HepG2 (cell line): ENCODE results near the gene NCOA5. TPM values are rescaled to one million over a fixed set of nuclear protein-coding genes. Genes with fewer than 3 reads are reported as not detected.

Source experiments
- AKNA ChIP-seq: sonication (generic); formaldehyde crosslinking; IDR thresholded peaks from 2 replicates; pipeline ENCODE4 v1.4.0; 2020; ENCODE audit warnings: missing genetic modification reagents, borderline replicate concordance
- ATF1 ChIP-seq: IDR thresholded peaks from 2 replicates; pipeline ENCODE4 v1.6.1; 2016; ENCODE audit warnings: mild to moderate bottlenecking, control low read depth
- BORCS8-MEF2B ChIP-seq: sonication (generic); formaldehyde crosslinking; IDR thresholded peaks from 2 replicates; pipeline ENCODE4 v1.8.0; 2022; ENCODE audit warnings: mild to moderate bottlenecking, missing genetic modification reagents
- CAMTA2 ChIP-seq: sonication (generic); formaldehyde crosslinking; IDR thresholded peaks from 2 replicates; pipeline ENCODE4 v1.4.0; 2020; ENCODE audit warnings: mild to moderate bottlenecking, missing genetic modification reagents, borderline replicate concordance
- CC2D1A ChIP-seq: sonication (generic); formaldehyde crosslinking; IDR thresholded peaks from 2 replicates; pipeline ENCODE4 v1.8.1; 2023; ENCODE audit warnings: mild to moderate bottlenecking, missing genetic modification reagents
- DNMT3B ChIP-seq: conservative IDR thresholded peaks from 2 replicates; pipeline ENCODE4 v1.6.1; 2016; ENCODE audit warnings: missing biosample characterization, control low read depth
- EED ChIP-seq: sonication (generic); formaldehyde crosslinking; IDR thresholded peaks from 2 replicates; pipeline ENCODE4 v1.5.0; 2020; ENCODE audit warnings: mild to moderate bottlenecking, missing genetic modification reagents
- ETV6 ChIP-seq: sonication (generic); formaldehyde crosslinking; conservative IDR thresholded peaks from 2 replicates; pipeline ENCODE4 v1.4.0; 2020; ENCODE audit warnings: missing genetic modification reagents
- FOXP1 ChIP-seq, 2 experiments: fragments of 450-650 bp in 1 of 2; IDR thresholded peaks; 2 replicates each; pipeline ENCODE4 v1.6.1; 2017 to 2018; ENCODE audit warnings: antibody characterized with exemption in 1 of 2
- GPN1 ChIP-seq: sonication (generic); formaldehyde crosslinking; IDR thresholded peaks from 2 replicates; pipeline ENCODE4 v1.5.1; 2020; ENCODE audit warnings: missing genetic modification reagents, borderline replicate concordance
- HNRNPH1 ChIP-seq: fragments of 200-400 bp; formaldehyde crosslinking; optimal IDR thresholded peaks from 2 replicates; pipeline ENCODE3; 2017; ENCODE audit warnings: mild to moderate bottlenecking, low read depth, low read length
- MAX ChIP-seq: IDR thresholded peaks from 2 replicates; pipeline ENCODE4 v1.6.1; 2012; ENCODE audit warnings: inconsistent platforms
- NFE2L1 ChIP-seq: sonication (generic); formaldehyde crosslinking; IDR thresholded peaks from 2 replicates; pipeline ENCODE4 v1.4.0; 2020; ENCODE audit warnings: missing genetic modification reagents, mild to moderate bottlenecking, borderline replicate concordance
- NFE2L2 ChIP-seq: fragments of 150-350 bp; IDR thresholded peaks from 2 replicates; pipeline ENCODE4 v1.6.1; 2014; ENCODE audit warnings: low read length
- NFIB ChIP-seq: sonication (generic); formaldehyde crosslinking; IDR thresholded peaks from 2 replicates; pipeline ENCODE4 v1.9.0; 2021; ENCODE audit warnings: missing genetic modification reagents, mild to moderate bottlenecking, borderline replicate concordance
- PHF21A ChIP-seq: sonication (generic); formaldehyde crosslinking; IDR thresholded peaks from 2 replicates; pipeline ENCODE4 v1.5.0; 2020; ENCODE audit warnings: mild to moderate bottlenecking, missing genetic modification reagents
- POLR2AphosphoS2 ChIP-seq: IDR thresholded peaks from 2 replicates; pipeline ENCODE4 v1.6.1; 2011; ENCODE audit warnings: low read depth, low read length, improper control_type of control experiment
- SIX1 ChIP-seq: sonication (generic); formaldehyde crosslinking; IDR thresholded peaks from 2 replicates; pipeline ENCODE4 v1.4.0; 2020; ENCODE audit warnings: missing genetic modification reagents, borderline replicate concordance
- SIX4 ChIP-seq: sonication (generic); formaldehyde crosslinking; IDR thresholded peaks from 2 replicates; pipeline ENCODE4 v1.4.0; 2020; ENCODE audit warnings: missing genetic modification reagents
- SP2 ChIP-seq: sonication (generic); formaldehyde crosslinking; IDR thresholded peaks from 2 replicates; pipeline ENCODE4 v1.5.1; 2020; ENCODE audit warnings: mild to moderate bottlenecking, missing genetic modification reagents
- ZBTB8A ChIP-seq: sonication (generic); formaldehyde crosslinking; IDR thresholded peaks from 2 replicates; pipeline ENCODE4 v1.4.0; 2020; ENCODE audit warnings: mild to moderate bottlenecking, low read depth, missing genetic modification reagents, borderline replicate concordance
- ZFX ChIP-seq: sonication (generic); formaldehyde crosslinking; IDR thresholded peaks from 2 replicates; pipeline ENCODE4 v1.4.0; 2020; ENCODE audit warnings: mild to moderate bottlenecking, low read depth, missing genetic modification reagents, moderate library complexity
- ZGPAT ChIP-seq: IDR thresholded peaks from 2 replicates; pipeline ENCODE4 v1.6.1; 2016; ENCODE audit warnings: mild to moderate bottlenecking
- ZNF512 ChIP-seq: sonication (generic); formaldehyde crosslinking; IDR thresholded peaks from 2 replicates; pipeline ENCODE4 v1.4.0; 2020; ENCODE audit warnings: mild to moderate bottlenecking, missing genetic modification reagents
- ZNF776 ChIP-seq: sonication (generic); formaldehyde crosslinking; IDR thresholded peaks from 2 replicates; pipeline ENCODE4 v1.4.0; 2020; ENCODE audit warnings: mild to moderate bottlenecking, missing genetic modification reagents
- ZNF878 ChIP-seq: sonication (generic); formaldehyde crosslinking; IDR thresholded peaks from 2 replicates; pipeline ENCODE4 v1.8.1; 2023; ENCODE audit warnings: mild to moderate bottlenecking, missing genetic modification reagents, moderate library complexity
- polyA plus RNA-seq, 8 experiments: library from polyadenylated mRNA; depleted of rRNA in 3 of 8; stranded (reverse) in 7 of 8; unstranded in 1 of 8; fragments of >200 nt; fragmentation: Illumina TruSeq in 4 of 8; extraction: Trizol in 4 of 8; gene quantifications; 2 replicates each; pipeline versions ENCODE4 v1.2.1 to v1.2.3, GENCODE V29; 2011 to 2016; ENCODE audit warnings: low read depth in 4 of 8, missing spikeins in 1 of 8, mixed read lengths in 1 of 8; ENCODE audit not compliant: insufficient read depth in 1 of 8
- total RNA-seq, 5 experiments: library from RNA; depleted of rRNA; stranded (reverse); fragments of >200 nt; fragmentation: Illumina TruSeq; extraction: Trizol; gene quantifications; 2 replicates each; pipeline ENCODE4 v1.2.3, GENCODE V29; 2016; ENCODE audit warnings: low read depth in 1 of 5

NCOA5 gene
- total and polyA plus RNA-seq, 2 of the 13 experiments (the other 11 are each of a cell fraction or from before 2014, with no cell fraction given), result 16.5 to 28.4 TPM

GRCh38 chr20:46089167-46089416, 670 bp downstream of the NCOA5 start (continued):
- TF ChIP-seq AKNA (CRISPR knock-in tag) (no peak), NFE2L1 (CRISPR knock-in tag) (0 out of 2 replicates have a peak, but pooled peaks have one; percentile 83), GPN1 (CRISPR knock-in tag) (0 out of 2 replicates have a peak, but pooled peaks have one; percentile 35), POLR2AphosphoS2 (no peak), PHF21A (no peak), ETV6 (CRISPR knock-in tag) (0 out of 2 replicates have a peak, but pooled peaks have one; percentile 25), ZBTB8A (CRISPR knock-in tag) (no peak), BORCS8-MEF2B (CRISPR knock-in tag) (no peak), FOXP1 (IDR thresholded peaks at IDR 0.05) (no peak), FOXP1 (CRISPR knock-in tag; IDR thresholded peaks at IDR 0.05) (no peak), ZGPAT (CRISPR knock-in tag) (no peak), SIX1 (CRISPR knock-in tag) (no peak; the same call in 1 of the 2 replicates), CAMTA2 (CRISPR knock-in tag) (no peak), SIX4 (CRISPR knock-in tag) (no peak), ATF1 (CRISPR knock-in tag) (no peak), CC2D1A (CRISPR knock-in tag) (no peak), NFIB (CRISPR knock-in tag) (no peak), NFE2L2 (0 out of 2 replicates have a peak, but pooled peaks have one; percentile 3), HNRNPH1 (no peak), ZFX (CRISPR knock-in tag) (no peak), DNMT3B (CRISPR knock-in tag) (peak; percentile 73; the same call in 1 of the 2 replicates), ZNF776 (CRISPR knock-in tag) (no peak), ZNF512 (no peak; the same call in 1 of the 2 replicates), MAX (no peak), EED (CRISPR knock-in tag) (peak; percentile 71), SP2 (CRISPR knock-in tag) (no peak), ZNF878 (CRISPR knock-in tag) (no peak)
